OCI-LY1 (cell line): ENCODE results near the gene BABAM1.

Experiments used
- EZH2 ChIP-seq: fragments of 200-600 bp; sonication (generic), shearing (Covaris generic); IDR thresholded peaks from 2 replicates; pipeline ENCODE4 v1.8.0; 2017; ENCODE audit warnings: borderline replicate concordance, mixed run types, mild to moderate bottlenecking, antibody characterized with exemption, low read length, moderate library complexity, mixed read lengths
- TF ChIP-seq, protein P1 (sequence below): fragments of 200-600 bp; sonication (generic), shearing (Covaris generic); IDR thresholded peaks from 2 replicates; pipeline ENCODE4 v1.5.1; 2017; ENCODE audit warnings: mild to moderate bottlenecking, antibody characterized with exemption, low read length, moderate library complexity, mixed read lengths

DNA sequence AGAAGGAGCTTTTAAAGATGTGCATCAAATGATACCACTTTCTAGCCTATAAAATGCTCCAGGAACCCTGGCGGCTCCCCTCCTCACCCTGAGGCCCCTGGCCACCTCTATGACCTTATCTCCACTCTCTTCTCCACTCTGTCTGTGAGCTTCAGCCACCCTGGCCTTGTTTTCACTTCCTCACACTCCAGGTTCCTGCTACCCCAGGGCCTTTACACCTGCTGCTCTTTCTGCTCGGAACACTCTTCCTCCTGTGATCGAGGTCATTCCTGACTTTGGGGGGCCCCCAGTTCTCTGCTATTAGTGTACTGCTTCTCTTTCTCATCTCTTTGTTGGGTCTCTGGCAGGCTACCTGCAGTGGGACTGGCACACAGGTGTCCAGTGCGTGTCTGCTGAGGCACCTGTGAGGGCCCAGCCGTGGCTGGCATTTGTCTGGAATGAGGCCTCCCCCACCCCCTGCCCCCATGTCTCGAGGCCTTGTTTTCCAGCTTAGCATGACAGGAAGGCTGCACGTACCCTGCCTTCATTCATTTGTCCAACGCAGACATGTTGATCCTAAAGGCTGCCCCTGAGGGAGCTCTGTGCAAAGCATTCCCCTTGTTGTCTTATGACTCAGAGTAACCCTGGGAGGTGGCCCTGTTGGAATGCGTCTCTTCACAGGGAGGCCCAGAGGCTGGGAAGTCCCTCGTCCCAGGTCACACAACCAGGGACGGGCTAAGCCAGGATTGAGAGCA is 44.4 kb downstream of the BABAM1 start:
- TF ChIP-seq, protein P1, sequence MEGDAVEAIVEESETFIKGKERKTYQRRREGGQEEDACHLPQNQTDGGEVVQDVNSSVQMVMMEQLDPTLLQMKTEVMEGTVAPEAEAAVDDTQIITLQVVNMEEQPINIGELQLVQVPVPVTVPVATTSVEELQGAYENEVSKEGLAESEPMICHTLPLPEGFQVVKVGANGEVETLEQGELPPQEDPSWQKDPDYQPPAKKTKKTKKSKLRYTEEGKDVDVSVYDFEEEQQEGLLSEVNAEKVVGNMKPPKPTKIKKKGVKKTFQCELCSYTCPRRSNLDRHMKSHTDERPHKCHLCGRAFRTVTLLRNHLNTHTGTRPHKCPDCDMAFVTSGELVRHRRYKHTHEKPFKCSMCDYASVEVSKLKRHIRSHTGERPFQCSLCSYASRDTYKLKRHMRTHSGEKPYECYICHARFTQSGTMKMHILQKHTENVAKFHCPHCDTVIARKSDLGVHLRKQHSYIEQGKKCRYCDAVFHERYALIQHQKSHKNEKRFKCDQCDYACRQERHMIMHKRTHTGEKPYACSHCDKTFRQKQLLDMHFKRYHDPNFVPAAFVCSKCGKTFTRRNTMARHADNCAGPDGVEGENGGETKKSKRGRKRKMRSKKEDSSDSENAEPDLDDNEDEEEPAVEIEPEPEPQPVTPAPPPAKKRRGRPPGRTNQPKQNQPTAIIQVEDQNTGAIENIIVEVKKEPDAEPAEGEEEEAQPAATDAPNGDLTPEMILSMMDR = no peak
- no peak for TF ChIP-seq EZH2
